ENCODE measurements around the gene SPECC1L.

Gene SPECC1L

DNA sequence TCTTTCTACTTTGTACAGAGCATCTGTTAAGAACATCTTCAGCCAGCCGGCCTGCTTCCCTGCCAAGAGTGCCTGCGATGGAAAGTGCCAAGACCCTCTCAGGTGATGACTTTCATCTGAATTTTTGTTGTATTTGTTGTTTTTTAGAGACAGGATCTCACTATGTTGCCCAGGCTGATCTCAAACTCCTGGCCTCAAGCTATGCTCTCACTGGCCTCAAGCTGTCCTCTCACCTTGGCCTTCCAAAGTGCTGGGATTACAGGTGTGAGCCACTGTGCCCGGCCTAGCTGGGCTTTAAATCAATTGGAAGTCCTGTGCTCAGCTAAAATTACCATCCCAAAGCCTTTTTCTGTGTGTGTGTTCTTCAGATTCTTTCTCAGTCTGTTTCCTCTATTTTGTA is 92.6 kb downstream of the SPECC1L start:
- Histone ChIP-seq H3K9me3 (ENCODE audit: control insufficient read depth, insufficient read depth, low read depth, low read length) (no peaks in the 10 kb centered on the region), H3K36me3 (ENCODE audit: control insufficient read depth, insufficient read depth, low read length) (peaks cover 72% of the 10 kb centered on the region), H3K4me3 (ENCODE audit: low read depth, low read length) (no peak overlapping the region), H3K27me3 (ENCODE audit: control insufficient read depth, insufficient read depth, low read length) (no peaks in the 10 kb centered on the region), H3K4me1 (ENCODE audit: control insufficient read depth, insufficient read depth, low read length) (no peaks in the 10 kb centered on the region), H3K27ac (ENCODE audit: low read depth, low read length) (no peak overlapping the region), H3K9ac (ENCODE audit: low read length) (no peak overlapping the region)

- H3K4me1 ChIP-seq (ENCODE audit: control insufficient read depth, insufficient read depth, low read length), result no peaks in the 10 kb centered on the region
- no peaks in the 10 kb centered on the region for H3K27me3 ChIP-seq (ENCODE audit: control insufficient read depth, insufficient read depth, low read length)
- no peak overlapping the region for H3K9ac ChIP-seq (ENCODE audit: low read length)
- no peak overlapping the region for H3K4me3 ChIP-seq (ENCODE audit: low read depth, low read length)
- H3K36me3 ChIP-seq (ENCODE audit: control insufficient read depth, insufficient read depth, low read length), result peaks cover 91% of the 10 kb centered on the region
- no peak overlapping the region for H3K27ac ChIP-seq (ENCODE audit: low read depth, low read length)
- H3K9me3 ChIP-seq (ENCODE audit: control insufficient read depth, insufficient read depth, low read depth, low read length), result no peaks in the 10 kb centered on the region
Measured at GRCh38 chr22:24366701-24367100, 96.1 kb downstream of the SPECC1L start.

GRCh38 chr22:24367841-24368240 is 97.2 kb downstream of the SPECC1L start:
- Histone ChIP-seq H3K36me3 (ENCODE audit: control insufficient read depth, insufficient read depth, low read length) (peaks cover 84% of the 10 kb centered on the region), H3K9me3 (ENCODE audit: control insufficient read depth, insufficient read depth, low read depth, low read length) (no peaks in the 10 kb centered on the region), H3K4me1 (ENCODE audit: control insufficient read depth, insufficient read depth, low read length) (no peaks in the 10 kb centered on the region), H3K27ac (ENCODE audit: low read depth, low read length) (no peak overlapping the region), H3K4me3 (ENCODE audit: low read depth, low read length) (no peak overlapping the region), H3K9ac (ENCODE audit: low read length) (no peak overlapping the region), H3K27me3 (ENCODE audit: control insufficient read depth, insufficient read depth, low read length) (no peaks in the 10 kb centered on the region)

DNA sequence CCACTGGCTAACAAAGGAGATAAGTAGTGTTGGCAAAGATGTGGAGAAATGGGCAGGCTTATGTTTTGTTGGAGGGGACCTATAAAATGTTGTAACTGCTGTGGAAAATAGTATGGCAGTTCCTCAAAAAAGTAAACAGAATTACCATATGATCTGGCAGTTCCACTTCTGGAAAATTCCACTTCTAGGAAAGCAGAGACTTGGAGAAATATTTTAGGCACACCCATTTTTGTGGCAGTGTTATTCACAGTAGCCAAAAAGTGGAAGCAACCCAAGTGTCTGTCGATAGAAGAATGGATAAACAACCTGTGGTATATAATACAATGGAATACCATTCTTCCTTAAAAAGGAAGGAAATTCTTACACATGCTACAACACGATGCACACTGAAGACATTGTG is 99.8 kb downstream of the SPECC1L start:
- Histone ChIP-seq H3K4me1 (ENCODE audit: control insufficient read depth, insufficient read depth, low read length) (no peaks in the 10 kb centered on the region), H3K27ac (ENCODE audit: low read depth, low read length) (no peak overlapping the region), H3K9me3 (ENCODE audit: control insufficient read depth, insufficient read depth, low read depth, low read length) (no peaks in the 10 kb centered on the region), H3K27me3 (ENCODE audit: control insufficient read depth, insufficient read depth, low read length) (no peaks in the 10 kb centered on the region), H3K36me3 (ENCODE audit: control insufficient read depth, insufficient read depth, low read length) (peaks cover 72% of the 10 kb centered on the region), H3K9ac (ENCODE audit: low read length) (no peak overlapping the region), H3K4me3 (ENCODE audit: low read depth, low read length) (no peak overlapping the region)

DNA sequence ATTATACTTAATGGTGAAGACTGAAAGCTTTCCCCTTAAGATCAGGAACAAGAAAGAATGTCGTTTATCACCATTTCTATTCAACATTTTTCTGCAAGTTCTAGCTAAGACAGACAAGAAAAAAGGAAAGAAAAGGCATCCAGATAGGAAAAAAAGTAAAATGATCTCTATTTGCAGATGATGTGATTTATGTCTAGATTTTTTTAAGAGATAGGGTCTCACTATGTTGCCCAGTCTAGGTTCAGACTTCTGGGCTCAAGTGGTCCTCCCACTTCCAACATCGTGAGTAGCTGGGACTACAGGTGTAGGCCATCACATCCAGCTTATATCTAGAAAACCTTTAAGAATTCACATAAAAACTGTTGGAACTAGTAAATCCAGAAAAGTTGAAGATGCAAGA is 105.4 kb downstream of the SPECC1L start:
- no peak overlapping the region for H3K4me3 ChIP-seq (ENCODE audit: low read depth, low read length)
- no peaks in the 10 kb centered on the region for H3K4me1 ChIP-seq (ENCODE audit: control insufficient read depth, insufficient read depth, low read length)
- H3K36me3 ChIP-seq (ENCODE audit: control insufficient read depth, insufficient read depth, low read length), result peaks cover 56% of the 10 kb centered on the region
- H3K27me3 ChIP-seq (ENCODE audit: control insufficient read depth, insufficient read depth, low read length), result no peaks in the 10 kb centered on the region
- no peak overlapping the region for H3K27ac ChIP-seq (ENCODE audit: low read depth, low read length)
- no peaks in the 10 kb centered on the region for H3K9me3 ChIP-seq (ENCODE audit: control insufficient read depth, insufficient read depth, low read depth, low read length)
- H3K9ac ChIP-seq (ENCODE audit: low read length), result no peak overlapping the region

DNA sequence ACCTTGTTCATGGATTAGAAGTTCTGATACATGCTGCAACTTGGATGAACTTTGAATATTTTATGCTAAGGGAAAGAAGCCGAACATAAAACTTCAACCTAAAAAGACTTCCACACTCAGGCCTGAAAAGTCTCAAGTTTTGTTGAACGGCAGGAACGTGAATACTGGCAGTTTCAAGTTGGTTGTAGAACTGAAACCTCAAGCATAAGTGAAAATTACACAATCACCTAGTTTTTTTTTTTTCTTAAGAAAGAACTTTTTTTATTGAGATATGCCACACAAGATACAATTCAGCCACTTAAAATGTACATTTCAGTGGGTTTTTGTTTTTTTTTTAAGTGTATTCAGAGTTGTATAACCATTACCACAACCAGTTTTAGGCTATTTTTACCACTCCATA is 106.0 kb downstream of the SPECC1L start:
- H3K27me3 ChIP-seq (ENCODE audit: control insufficient read depth, insufficient read depth, low read length), result no peaks in the 10 kb centered on the region
- no peaks in the 10 kb centered on the region for H3K9me3 ChIP-seq (ENCODE audit: control insufficient read depth, insufficient read depth, low read depth, low read length)
- peaks cover 51% of the 10 kb centered on the region for H3K36me3 ChIP-seq (ENCODE audit: control insufficient read depth, insufficient read depth, low read length)
- no peaks in the 10 kb centered on the region for H3K4me1 ChIP-seq (ENCODE audit: control insufficient read depth, insufficient read depth, low read length)
- no peak overlapping the region for H3K4me3 ChIP-seq (ENCODE audit: low read depth, low read length)
- H3K9ac ChIP-seq (ENCODE audit: low read length), result no peak overlapping the region
- no peak overlapping the region for H3K27ac ChIP-seq (ENCODE audit: low read depth, low read length)

GRCh38 chr22:24379536-24379935 is 108.9 kb downstream of the SPECC1L start:
- H3K9ac ChIP-seq (ENCODE audit: low read length), result no peak overlapping the region
- H3K36me3 ChIP-seq (ENCODE audit: control insufficient read depth, insufficient read depth, low read length), result peaks cover 45% of the 10 kb centered on the region
- H3K4me1 ChIP-seq (ENCODE audit: control insufficient read depth, insufficient read depth, low read length), result no peaks in the 10 kb centered on the region
- no peak overlapping the region for H3K27ac ChIP-seq (ENCODE audit: low read depth, low read length)
- H3K27me3 ChIP-seq (ENCODE audit: control insufficient read depth, insufficient read depth, low read length), result no peaks in the 10 kb centered on the region
- H3K4me3 ChIP-seq (ENCODE audit: low read depth, low read length), result no peak overlapping the region
- no peaks in the 10 kb centered on the region for H3K9me3 ChIP-seq (ENCODE audit: control insufficient read depth, insufficient read depth, low read depth, low read length)

DNA sequence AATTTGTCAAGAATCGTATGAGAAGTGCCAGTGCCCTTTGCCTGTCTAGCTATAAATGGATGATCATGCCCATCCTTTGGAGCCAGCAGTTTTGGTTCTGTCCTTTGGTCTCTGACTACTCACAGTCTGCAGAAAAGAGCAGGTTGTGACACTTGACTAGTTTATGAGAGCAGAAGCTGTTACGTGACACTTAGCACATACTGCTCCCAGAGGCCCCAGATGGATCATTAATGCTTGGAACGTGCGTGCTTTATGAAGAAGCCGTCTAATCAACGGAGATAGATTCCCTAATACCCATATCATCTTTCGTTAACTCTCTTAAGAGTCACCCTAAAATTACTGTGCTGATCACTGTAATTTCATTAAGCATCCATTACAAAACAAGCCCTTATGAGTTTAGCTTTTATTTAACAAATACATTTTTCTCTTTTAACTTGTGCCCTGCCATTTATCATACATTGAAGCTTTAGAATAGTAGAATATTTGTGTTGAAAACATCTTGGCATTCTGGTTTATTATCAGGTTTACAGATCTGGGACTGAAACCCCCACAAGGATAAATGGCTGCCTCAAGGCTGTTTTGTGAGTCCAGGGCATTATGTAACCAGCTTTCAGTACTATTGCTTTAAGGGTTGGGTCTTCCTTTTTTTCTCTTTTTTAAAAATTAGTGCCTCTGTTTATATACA is 109.7 kb downstream of the SPECC1L start:
- Histone ChIP-seq H3K27ac (ENCODE audit: low read depth, low read length) (no peak overlapping the region), H3K4me1 (ENCODE audit: control insufficient read depth, insufficient read depth, low read length) (no peaks in the 10 kb centered on the region), H3K9ac (ENCODE audit: low read length) (no peak overlapping the region), H3K27me3 (ENCODE audit: control insufficient read depth, insufficient read depth, low read length) (no peaks in the 10 kb centered on the region), H3K9me3 (ENCODE audit: control insufficient read depth, insufficient read depth, low read depth, low read length) (no peaks in the 10 kb centered on the region), H3K4me3 (ENCODE audit: low read depth, low read length) (no peak overlapping the region), H3K36me3 (ENCODE audit: control insufficient read depth, insufficient read depth, low read length) (peaks cover 39% of the 10 kb centered on the region)

GRCh38 chr22:24380905-24381230 is 110.2 kb downstream of the SPECC1L start:
- H3K4me1 ChIP-seq (ENCODE audit: control insufficient read depth, insufficient read depth, low read length), result no peaks in the 10 kb centered on the region
- H3K9me3 ChIP-seq (ENCODE audit: control insufficient read depth, insufficient read depth, low read depth, low read length), result no peaks in the 10 kb centered on the region
- no peak overlapping the region for H3K27ac ChIP-seq (ENCODE audit: low read depth, low read length)
- H3K4me3 ChIP-seq (ENCODE audit: low read depth, low read length), result no peak overlapping the region
- H3K27me3 ChIP-seq (ENCODE audit: control insufficient read depth, insufficient read depth, low read length), result no peaks in the 10 kb centered on the region
- no peak overlapping the region for H3K9ac ChIP-seq (ENCODE audit: low read length)
- peaks cover 34% of the 10 kb centered on the region for H3K36me3 ChIP-seq (ENCODE audit: control insufficient read depth, insufficient read depth, low read length)

DNA sequence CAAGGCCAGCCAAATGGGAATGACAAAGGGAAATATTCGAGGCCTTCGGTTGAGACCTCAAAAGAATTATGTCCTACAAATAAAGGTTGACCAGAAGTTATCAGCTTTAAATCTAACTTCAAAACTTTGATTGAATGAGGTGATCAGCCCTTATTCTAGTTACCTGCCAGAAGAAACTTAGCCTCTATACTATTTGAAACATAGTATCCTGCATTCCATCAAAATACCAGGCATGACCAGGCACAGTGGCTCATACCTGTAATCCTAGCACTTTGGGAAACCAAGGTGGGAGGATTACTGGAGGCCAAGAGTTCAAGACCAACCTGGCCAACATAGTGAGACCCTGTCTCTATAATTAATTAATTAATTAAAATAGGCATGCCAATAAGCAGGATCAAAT is 112.4 kb downstream of the SPECC1L start:
- Histone ChIP-seq H3K27me3 (ENCODE audit: control insufficient read depth, insufficient read depth, low read length) (no peaks in the 10 kb centered on the region), H3K4me1 (ENCODE audit: control insufficient read depth, insufficient read depth, low read length) (no peaks in the 10 kb centered on the region), H3K4me3 (ENCODE audit: low read depth, low read length) (no peak overlapping the region), H3K27ac (ENCODE audit: low read depth, low read length) (no peak overlapping the region), H3K9ac (ENCODE audit: low read length) (no peak overlapping the region), H3K36me3 (ENCODE audit: control insufficient read depth, insufficient read depth, low read length) (peaks cover 20% of the 10 kb centered on the region), H3K9me3 (ENCODE audit: control insufficient read depth, insufficient read depth, low read depth, low read length) (no peaks in the 10 kb centered on the region)

DNA sequence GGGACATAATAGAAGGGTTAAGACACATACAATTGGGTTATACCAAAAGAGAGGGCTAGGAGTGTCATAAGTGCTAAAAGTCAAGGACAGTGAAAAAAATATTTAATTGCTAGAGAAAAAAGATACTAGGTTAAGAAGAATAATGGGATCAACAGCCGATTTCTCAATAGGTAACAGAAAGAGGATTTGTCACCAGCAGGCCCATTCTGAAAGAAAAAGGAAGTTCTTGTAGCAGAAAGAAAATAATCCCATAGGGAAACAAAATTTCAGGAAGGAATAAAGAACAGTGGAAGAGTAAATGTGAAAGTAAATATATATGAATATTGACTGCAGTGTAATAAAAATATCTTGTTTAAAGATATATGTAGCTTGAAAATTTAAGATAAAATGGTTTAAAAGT is 113.5 kb downstream of the SPECC1L start:
- Histone ChIP-seq H3K9me3 (ENCODE audit: control insufficient read depth, insufficient read depth, low read depth, low read length) (no peaks in the 10 kb centered on the region), H3K4me3 (ENCODE audit: low read depth, low read length) (no peak overlapping the region), H3K9ac (ENCODE audit: low read length) (no peak overlapping the region), H3K4me1 (ENCODE audit: control insufficient read depth, insufficient read depth, low read length) (no peaks in the 10 kb centered on the region), H3K27ac (ENCODE audit: low read depth, low read length) (no peak overlapping the region), H3K36me3 (ENCODE audit: control insufficient read depth, insufficient read depth, low read length) (peaks cover 12% of the 10 kb centered on the region), H3K27me3 (ENCODE audit: control insufficient read depth, insufficient read depth, low read length) (no peaks in the 10 kb centered on the region)

Measured in HUES6 (cell line).